H9 (cell line): ENCODE measurements around the gene AIG1. TPM values are rescaled to one million over a fixed set of nuclear protein-coding genes. Genes with fewer than 3 reads are reported as not detected.

Experiments
- DNase-seq: peaks from one replicate; pipeline ENCODE4 v3.0.0-alpha.2; 2017
- H2AFZ ChIP-seq: one replicate; pipeline ENCODE4 v1.6.1; 2013; ENCODE audit warnings: mild to moderate bottlenecking, low read length, control low read depth, moderate library complexity
- H2AK5ac ChIP-seq: 2 replicates; pipeline ENCODE4 v1.6.1; 2013; ENCODE audit warnings: low read length, control low read depth, mixed read lengths; ENCODE audit not compliant: insufficient read length
- H2BK120ac ChIP-seq: one replicate; pipeline ENCODE4 v1.6.1; 2013; ENCODE audit warnings: low read depth, mild to moderate bottlenecking, low read length, control low read depth, inconsistent platforms; ENCODE audit not compliant: poor library complexity, severe bottlenecking
- H2BK12ac ChIP-seq: 2 replicates; pipeline ENCODE4 v1.6.1; 2013; ENCODE audit warnings: low read length, control low read depth, mixed read lengths, low read depth; ENCODE audit not compliant: insufficient read length
- H2BK15ac ChIP-seq: 2 replicates; pipeline ENCODE4 v1.6.1; 2013; ENCODE audit warnings: low read depth, low read length, control low read depth
- H2BK20ac ChIP-seq: one replicate; pipeline ENCODE4 v1.6.1; 2013; ENCODE audit warnings: low read depth, mild to moderate bottlenecking, low read length, control low read depth, inconsistent platforms; ENCODE audit not compliant: poor library complexity, severe bottlenecking
- H2BK5ac ChIP-seq: 2 replicates; pipeline ENCODE4 v1.6.1; 2013; ENCODE audit warnings: low read length, control low read depth, mixed read lengths; ENCODE audit not compliant: insufficient read length
- H3K14ac ChIP-seq: 2 replicates; pipeline ENCODE4 v1.6.1; 2013; ENCODE audit warnings: low read length, control low read depth; ENCODE audit not compliant: insufficient read depth
- H3K18ac ChIP-seq: 2 replicates; pipeline ENCODE4 v1.6.1; 2013; ENCODE audit warnings: low read depth, mild to moderate bottlenecking, mixed read lengths, low read length, control low read depth; ENCODE audit not compliant: insufficient read length
- H3K23ac ChIP-seq: 2 replicates; pipeline ENCODE4 v1.6.1; 2013; ENCODE audit warnings: low read length, control low read depth, mixed read lengths, low read depth; ENCODE audit not compliant: insufficient read length
- H3K23me2 ChIP-seq: 2 replicates; pipeline ENCODE4 v1.6.1; 2013; ENCODE audit warnings: low read depth, mild to moderate bottlenecking, mixed read lengths, low read length, control low read depth; ENCODE audit not compliant: insufficient read length, poor library complexity, severe bottlenecking
- H3K27ac ChIP-seq: 2 replicates; pipeline ENCODE4 v1.5.1; 2013; ENCODE audit warnings: low read length, control low read depth, mixed read lengths, low read depth; ENCODE audit not compliant: insufficient read length
- H3K27me3 ChIP-seq: 2 replicates; pipeline ENCODE4 v1.6.1; 2013; ENCODE audit warnings: low read length, control low read depth, inconsistent platforms; ENCODE audit not compliant: insufficient read depth
- H3K4ac ChIP-seq: 2 replicates; pipeline ENCODE4 v1.6.1; 2013; ENCODE audit warnings: low read depth, mild to moderate bottlenecking, control low read depth, inconsistent platforms, low read length, moderate library complexity
- H3K4me1 ChIP-seq: 2 replicates; pipeline ENCODE4 v1.6.1; 2013; ENCODE audit warnings: low read length, control low read depth, inconsistent platforms; ENCODE audit not compliant: insufficient read depth
- H3K4me2 ChIP-seq: 2 replicates; pipeline ENCODE4 v1.6.1; 2013; ENCODE audit warnings: low read length, control low read depth, mixed read lengths; ENCODE audit not compliant: insufficient read length, insufficient read depth
- H3K56ac ChIP-seq: 2 replicates; pipeline ENCODE4 v1.6.1; 2013; ENCODE audit warnings: low read depth, mild to moderate bottlenecking, mixed read lengths, low read length, control low read depth; ENCODE audit not compliant: insufficient read length
- H3K79me1 ChIP-seq: 2 replicates; pipeline ENCODE4 v1.6.1; 2013; ENCODE audit warnings: low read depth, mild to moderate bottlenecking, moderate library complexity, low read length, control low read depth, inconsistent platforms; ENCODE audit not compliant: insufficient read depth, poor library complexity, severe bottlenecking
- H3K79me2 ChIP-seq: 2 replicates; pipeline ENCODE4 v1.6.1; 2013; ENCODE audit warnings: low read length, control low read depth, inconsistent platforms; ENCODE audit not compliant: insufficient read depth
- H3K9ac ChIP-seq: 2 replicates; pipeline ENCODE4 v1.6.1; 2013; ENCODE audit warnings: low read length, control low read depth, mixed read lengths; ENCODE audit not compliant: insufficient read length; ENCODE audit errors: extremely low read depth
- H3K9me3 ChIP-seq: one replicate; pipeline ENCODE4 v1.6.1; 2013; ENCODE audit warnings: low read depth, low read length, inconsistent platforms; ENCODE audit not compliant: control insufficient read depth
- H3T11ph ChIP-seq: one replicate; pipeline ENCODE4 v1.6.1; 2013; ENCODE audit warnings: mild to moderate bottlenecking, low read length, control low read depth, inconsistent platforms
- H4K20me1 ChIP-seq: one replicate; pipeline ENCODE4 v1.6.1; 2013; ENCODE audit not compliant: control insufficient read depth, insufficient read length, insufficient read depth
- H4K5ac ChIP-seq: 2 replicates; pipeline ENCODE4 v1.6.1; 2013; ENCODE audit warnings: low read depth, mild to moderate bottlenecking, mixed read lengths, low read length, control low read depth; ENCODE audit not compliant: insufficient read length
- H4K8ac ChIP-seq: replicated peaks from 2 replicates; pipeline ENCODE4 v1.6.1; 2013; ENCODE audit warnings: low read length, control low read depth, mixed read lengths, low read depth; ENCODE audit not compliant: insufficient read length
- H4K91ac ChIP-seq: 2 replicates; pipeline ENCODE4 v1.6.1; 2013; ENCODE audit warnings: low read depth, mild to moderate bottlenecking, moderate library complexity, mixed read lengths, low read length, control low read depth; ENCODE audit not compliant: insufficient read length
- H3K27ac Mint-ChIP-seq, 3 experiments: 2 replicates in 2 of 3; 3 replicates in 1 of 3; pipeline ENCODE4 v1.8.0; 2020 to 2021; ENCODE audit warnings: mixed read lengths in 3 of 3, mild to moderate bottlenecking in 1 of 3, moderate library complexity in 1 of 3
- H3K27me3 Mint-ChIP-seq: 2 replicates; pipeline ENCODE4 v1.8.0; 2021; ENCODE audit warnings: low read depth, mild to moderate bottlenecking, moderate library complexity, mixed read lengths
- H3K36me3 Mint-ChIP-seq, 3 experiments: 2 replicates in 2 of 3; 3 replicates in 1 of 3; pipeline ENCODE4 v1.8.0; 2020 to 2021; ENCODE audit warnings: low read depth in 3 of 3, mixed read lengths in 3 of 3; ENCODE audit not compliant: insufficient read depth in 1 of 3
- H3K4me1 Mint-ChIP-seq, 2 experiments: 2 replicates each; pipeline ENCODE4 v1.8.0; 2020; ENCODE audit warnings: mixed read lengths in 2 of 2
- H3K4me3 Mint-ChIP-seq, 2 experiments: 2 replicates in 1 of 2; 3 replicates in 1 of 2; pipeline ENCODE4 v1.8.0; 2020 to 2021; ENCODE audit warnings: mild to moderate bottlenecking in 2 of 2, mixed read lengths in 2 of 2, moderate library complexity in 1 of 2
- H3K9me3 Mint-ChIP-seq, 2 experiments: 2 replicates in 1 of 2; 3 replicates in 1 of 2; pipeline ENCODE4 v1.8.0; 2020; ENCODE audit warnings: mild to moderate bottlenecking in 2 of 2, mixed read lengths in 2 of 2, moderate library complexity in 1 of 2
- WGBS: extraction: QIAGEN DNeasy Blood & Tissue Kit; methylation state at CpG from one replicate; pipeline ENCODE4 v1.1.7; 2013; ENCODE audit warnings: missing lambda C conversion rate, low lambda C conversion rate, mixed read lengths; ENCODE audit not compliant: insufficient read length; ENCODE audit errors: extremely low coverage; 5-methylcytosine and 5-hydroxymethylcytosine counted together
- total RNA-seq: library from RNA; stranded (reverse); gene quantifications from 2 replicates; pipeline ENCODE4 v1.2.1, GENCODE V29; 2021
- TF ChIP-seq, protein P1 (sequence below): fragments of 200-600 bp; sonication (generic); conservative IDR thresholded peaks from 3 replicates; pipeline ENCODE4 v1.8.0; 2021; ENCODE audit warnings: antibody characterized with exemption, mild to moderate bottlenecking

AIG1 gene
- total RNA-seq, 1 experiment from 2014 or later: 44.6 TPM

DNA sequence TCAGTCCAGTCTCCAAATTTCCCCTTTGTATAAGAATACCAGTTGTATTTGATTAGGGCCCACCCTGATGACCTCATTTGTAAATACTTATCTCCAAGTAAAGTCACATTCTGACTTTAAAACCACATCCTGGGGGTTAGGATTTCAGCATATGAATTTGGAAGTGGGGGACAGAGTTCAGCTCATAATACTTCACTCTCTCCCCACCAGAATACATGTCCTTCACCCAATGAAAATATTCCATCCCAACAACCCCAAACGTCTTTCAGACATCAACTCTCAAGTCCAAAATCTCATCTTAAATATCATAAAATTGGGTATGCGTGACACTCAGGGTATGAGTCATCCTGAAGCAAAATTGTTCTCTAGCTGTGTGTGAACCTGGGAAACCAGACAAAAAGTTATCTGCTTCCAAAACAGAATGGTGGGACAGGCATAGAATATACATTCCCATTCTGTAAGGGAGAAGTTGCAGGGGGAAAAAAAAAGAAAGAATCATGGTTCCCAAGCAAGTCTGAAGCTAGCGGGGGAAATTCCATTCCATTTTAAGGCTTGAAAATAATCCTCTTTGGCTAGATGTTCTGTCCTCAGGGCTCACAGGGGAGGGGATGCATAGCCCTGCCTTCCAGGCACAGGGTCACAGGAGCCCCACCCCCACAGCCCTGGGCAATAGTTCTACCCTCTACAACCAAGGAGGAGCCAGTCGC, 275.9 kb downstream of the AIG1 start:
- no peak overlapping the region for H3K56ac ChIP-seq
- H3K36me3 Mint-ChIP-seq: peaks cover 0 to 6% (median 0%) of the 10 kb centered on the region in 3 experiments; a peak in 1 of 7 replicates
- H2BK15ac ChIP-seq: no peak overlapping the region
- DNase-seq: peak; percentile 28
- no peak overlapping the region for H3K23ac ChIP-seq
- H3K9me3 Mint-ChIP-seq: no peaks in the 10 kb centered on the region
- no peak overlapping the region for H2BK120ac ChIP-seq
- no peak overlapping the region for H3K4me3 Mint-ChIP-seq
- H3K27me3 Mint-ChIP-seq: no peaks in the 10 kb centered on the region
- H3K23me2 ChIP-seq: no peaks in the 10 kb centered on the region
- H3K79me2 ChIP-seq: no peaks in the 10 kb centered on the region
- no peak overlapping the region for H3T11ph ChIP-seq
- no peaks in the 10 kb centered on the region for H3K9me3 ChIP-seq
- no peak overlapping the region for H2BK12ac ChIP-seq
- H3K79me1 ChIP-seq: no peaks in the 10 kb centered on the region
- H2BK5ac ChIP-seq: no peak overlapping the region
- no CpG with 5 or more reads among the region's 4 CpGs for WGBS
- no peak overlapping the region; a peak in 1 of 7 replicates for H3K27ac Mint-ChIP-seq
- H4K8ac ChIP-seq: no peak overlapping the region
- H3K14ac ChIP-seq: no peak overlapping the region
- no peak overlapping the region for H3K9ac ChIP-seq
- no peak overlapping the region for H4K5ac ChIP-seq
- H2AK5ac ChIP-seq: no peak overlapping the region
- TF ChIP-seq, protein P1, sequence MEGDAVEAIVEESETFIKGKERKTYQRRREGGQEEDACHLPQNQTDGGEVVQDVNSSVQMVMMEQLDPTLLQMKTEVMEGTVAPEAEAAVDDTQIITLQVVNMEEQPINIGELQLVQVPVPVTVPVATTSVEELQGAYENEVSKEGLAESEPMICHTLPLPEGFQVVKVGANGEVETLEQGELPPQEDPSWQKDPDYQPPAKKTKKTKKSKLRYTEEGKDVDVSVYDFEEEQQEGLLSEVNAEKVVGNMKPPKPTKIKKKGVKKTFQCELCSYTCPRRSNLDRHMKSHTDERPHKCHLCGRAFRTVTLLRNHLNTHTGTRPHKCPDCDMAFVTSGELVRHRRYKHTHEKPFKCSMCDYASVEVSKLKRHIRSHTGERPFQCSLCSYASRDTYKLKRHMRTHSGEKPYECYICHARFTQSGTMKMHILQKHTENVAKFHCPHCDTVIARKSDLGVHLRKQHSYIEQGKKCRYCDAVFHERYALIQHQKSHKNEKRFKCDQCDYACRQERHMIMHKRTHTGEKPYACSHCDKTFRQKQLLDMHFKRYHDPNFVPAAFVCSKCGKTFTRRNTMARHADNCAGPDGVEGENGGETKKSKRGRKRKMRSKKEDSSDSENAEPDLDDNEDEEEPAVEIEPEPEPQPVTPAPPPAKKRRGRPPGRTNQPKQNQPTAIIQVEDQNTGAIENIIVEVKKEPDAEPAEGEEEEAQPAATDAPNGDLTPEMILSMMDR: no peak
- no peak overlapping the region for H3K18ac ChIP-seq
- H3K27me3 ChIP-seq: no peaks in the 10 kb centered on the region
- H4K91ac ChIP-seq: no peak overlapping the region
- no peak overlapping the region for H2AFZ ChIP-seq
- no peaks in the 10 kb centered on the region for H3K4me1 ChIP-seq
- no peak overlapping the region for H3K4me2 ChIP-seq
- no peak overlapping the region for H3K4ac ChIP-seq
- no peak overlapping the region for H2BK20ac ChIP-seq
- peaks cover 8 to 10% of the 10 kb centered on the region in 2 experiments for H3K4me1 Mint-ChIP-seq
- no peak overlapping the region for H3K27ac ChIP-seq
- H4K20me1 ChIP-seq: no peaks in the 10 kb centered on the region
